GM21515 (cell line): Measurements from ENCODE around the gene PARN.
"Not testable (repeated sequence)": the region's sequence is repeated elsewhere in the genome, so short reads cannot be mapped to it uniquely, and the experiment has no call there.

Source experiments
- ATAC-seq: cut with Tn5 transposase; IDR thresholded peaks from one replicate; pipeline ENCODE4 v1.9.1; 2021; ENCODE audit not compliant: unreplicated experiment

The PARN gene

DNA sequence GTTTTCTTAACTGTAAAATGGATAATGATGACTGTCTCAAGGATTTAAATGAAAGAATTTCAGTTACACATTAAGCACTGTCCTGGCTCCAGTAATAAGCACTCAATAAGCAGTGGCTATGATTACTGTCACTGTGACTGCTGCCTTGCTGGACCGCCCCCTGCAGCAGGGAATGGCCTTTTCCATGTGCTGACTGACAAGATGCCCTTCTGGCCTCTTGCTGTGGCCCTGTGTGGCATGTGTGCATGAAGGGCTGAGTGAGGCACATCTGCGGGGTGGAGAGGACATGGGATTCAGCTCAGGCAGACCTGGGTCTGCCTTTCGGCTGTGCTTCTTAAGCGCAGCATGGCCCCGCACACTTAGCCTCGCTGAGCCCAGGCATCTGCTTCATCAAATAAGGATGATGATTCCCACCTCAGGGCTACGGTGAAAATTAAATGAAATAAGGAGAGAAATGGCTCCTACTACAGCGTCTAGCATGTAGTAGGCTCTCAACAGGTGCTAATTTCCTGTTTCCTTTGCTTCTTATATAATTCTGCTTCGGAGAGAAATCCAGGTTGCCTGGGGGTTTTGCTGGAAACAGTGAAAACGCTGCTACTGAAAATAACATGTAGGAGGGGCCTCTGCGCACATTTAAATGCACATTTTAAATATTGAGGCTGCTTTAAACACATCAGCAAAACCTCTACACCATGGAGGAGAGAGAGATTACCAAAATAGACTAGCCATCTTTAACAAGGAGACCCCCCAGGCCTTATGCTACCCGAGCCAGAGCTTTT lies 183.9 kb downstream of the PARN start:
- no peak for ATAC-seq

DNA sequence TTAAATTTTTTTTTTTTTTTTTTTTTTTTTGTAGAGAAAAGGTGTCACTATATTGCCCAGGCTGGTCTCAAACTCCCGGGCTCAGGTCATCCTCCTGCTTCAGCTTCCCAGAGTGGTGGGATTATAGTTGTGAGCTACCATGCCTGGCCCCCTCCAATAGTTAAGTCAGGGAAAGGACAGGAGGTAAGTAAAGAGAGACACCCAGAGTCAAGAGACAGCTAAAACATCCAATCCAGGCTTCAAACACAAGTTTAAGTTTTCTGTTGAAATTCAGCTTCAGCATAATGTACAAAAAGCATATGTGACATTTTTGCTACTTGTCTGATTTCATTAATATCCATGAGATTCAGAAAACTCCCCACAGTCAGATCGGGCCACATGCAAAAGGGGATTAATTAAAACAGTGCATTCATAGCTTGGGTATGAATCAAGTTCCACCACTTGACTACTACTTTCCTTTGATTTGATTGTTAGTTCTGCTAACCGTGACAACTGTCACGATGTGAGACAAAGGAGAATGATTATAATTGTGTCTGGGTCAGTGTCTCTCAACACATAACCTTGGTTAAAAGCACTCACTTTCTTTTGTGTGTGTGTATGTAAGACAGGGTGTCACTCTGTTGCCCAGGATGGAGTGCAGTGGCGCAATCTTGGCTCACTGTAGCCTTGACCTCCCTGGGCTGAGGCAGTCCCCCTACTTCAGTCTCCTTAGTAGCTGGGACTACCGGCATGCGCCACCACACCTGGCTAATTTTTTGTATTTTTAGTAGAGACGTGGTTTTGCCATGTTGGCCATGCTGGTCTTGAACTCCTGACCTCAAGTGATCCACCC lies 184.9 kb downstream of the PARN start:
- ATAC-seq = no peak

DNA sequence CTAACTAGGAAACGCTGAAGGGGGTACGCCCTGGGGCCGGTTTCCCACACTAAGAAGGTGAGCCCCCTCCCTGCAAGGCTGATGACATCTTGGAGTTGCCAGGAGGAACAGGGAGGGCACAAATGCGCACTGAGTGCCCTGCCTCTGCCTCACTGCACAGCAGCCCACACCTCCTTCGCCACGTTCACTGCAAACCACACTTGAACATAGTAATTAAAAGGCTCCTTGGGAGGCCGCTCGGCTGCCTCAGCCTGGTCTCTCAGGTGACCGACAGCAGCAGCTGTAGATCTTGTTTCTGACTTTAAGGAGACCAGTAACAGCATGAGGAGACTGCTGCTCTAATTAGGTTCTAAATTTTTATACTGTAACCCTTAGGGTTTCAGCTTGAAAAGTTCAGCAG lies 188.5 kb downstream of the PARN start:
- ATAC-seq = not testable (repeated sequence)

DNA sequence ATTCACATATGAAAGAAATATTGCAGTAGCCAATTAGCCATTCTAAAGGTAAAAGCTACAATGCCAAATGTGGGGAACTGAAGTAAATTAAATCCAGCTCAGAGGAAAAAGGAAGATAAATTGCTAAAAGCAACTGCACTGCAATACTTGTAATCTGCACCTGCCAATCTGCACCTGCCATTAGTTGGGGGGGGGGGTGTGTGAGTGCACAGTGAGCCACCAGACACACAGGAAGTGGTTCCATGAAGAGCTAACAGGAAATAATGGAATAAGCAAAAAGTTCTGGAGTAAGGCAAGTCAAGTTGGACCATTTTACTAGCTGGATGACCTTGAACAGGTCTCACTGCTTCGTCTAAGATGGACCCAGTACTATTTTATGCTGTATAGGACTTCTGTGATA lies 191.8 kb downstream of the PARN start:
- no peak for ATAC-seq

DNA sequence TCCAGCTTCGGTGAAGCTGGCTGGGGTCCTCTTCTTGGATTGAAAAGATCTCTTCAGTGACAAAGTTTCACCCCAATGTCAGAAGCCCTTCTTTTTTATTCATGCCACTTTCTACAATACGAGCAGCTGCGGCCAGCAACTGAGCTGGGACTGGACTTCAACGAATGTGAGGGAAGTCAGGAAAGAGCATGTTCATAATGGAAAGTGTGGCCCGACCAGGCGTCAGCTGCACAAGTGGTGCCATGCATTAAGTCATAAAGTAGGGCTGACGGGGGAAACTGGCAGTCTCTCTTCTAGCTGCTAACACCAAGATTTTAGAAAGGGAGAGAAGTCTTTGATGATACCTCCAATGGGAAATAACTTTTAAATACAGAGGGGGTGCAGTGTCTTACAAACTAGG lies 192.6 kb downstream of the PARN start:
- ATAC-seq = no peak

DNA sequence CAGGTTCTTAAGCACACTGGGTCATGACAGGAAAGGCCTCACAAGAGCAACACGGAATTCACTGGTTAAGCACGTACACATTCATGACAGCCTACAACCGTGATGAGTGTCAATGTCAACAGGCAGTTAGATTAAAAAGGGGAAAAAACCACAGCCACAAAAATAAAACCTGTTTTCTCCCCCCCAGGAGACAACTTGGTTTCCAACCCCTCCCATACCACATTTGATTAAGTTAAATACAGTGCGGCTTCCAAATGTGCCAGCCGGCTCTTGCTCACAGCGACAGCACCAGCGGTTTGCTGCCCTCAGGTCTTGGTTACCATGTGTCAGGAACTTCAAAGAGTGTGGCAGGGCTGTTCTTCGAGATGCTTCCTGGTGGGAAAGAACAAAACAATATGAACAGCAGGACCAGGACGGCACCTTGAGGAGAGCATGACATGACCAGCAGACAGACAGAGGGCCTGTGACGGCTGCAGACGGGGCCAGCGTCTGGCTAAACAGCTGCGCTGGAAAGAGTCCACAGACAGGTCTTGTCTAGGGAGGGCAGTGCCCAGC lies 193.6 kb downstream of the PARN start:
- no peak for ATAC-seq

DNA sequence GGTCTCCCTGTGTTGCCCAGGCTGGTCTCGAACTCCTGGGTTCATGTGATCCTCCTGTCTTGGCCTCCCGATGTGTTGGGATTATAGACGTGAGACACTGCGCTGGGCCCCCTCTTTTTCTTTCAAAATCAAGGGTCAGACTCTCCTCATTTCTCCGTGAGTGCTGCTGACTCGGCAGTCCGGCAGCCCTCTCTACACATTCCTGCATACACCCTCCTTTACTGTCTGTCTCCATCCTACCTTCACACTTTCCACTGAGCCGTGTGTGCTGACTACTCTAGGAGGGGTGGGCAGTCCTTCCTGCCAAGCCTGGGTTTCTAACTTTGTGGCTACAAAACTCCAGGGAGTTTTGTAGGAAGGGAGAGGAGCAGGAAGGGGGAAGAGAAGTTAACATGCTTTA lies 195.2 kb downstream of the PARN start:
- ATAC-seq = no peak

DNA sequence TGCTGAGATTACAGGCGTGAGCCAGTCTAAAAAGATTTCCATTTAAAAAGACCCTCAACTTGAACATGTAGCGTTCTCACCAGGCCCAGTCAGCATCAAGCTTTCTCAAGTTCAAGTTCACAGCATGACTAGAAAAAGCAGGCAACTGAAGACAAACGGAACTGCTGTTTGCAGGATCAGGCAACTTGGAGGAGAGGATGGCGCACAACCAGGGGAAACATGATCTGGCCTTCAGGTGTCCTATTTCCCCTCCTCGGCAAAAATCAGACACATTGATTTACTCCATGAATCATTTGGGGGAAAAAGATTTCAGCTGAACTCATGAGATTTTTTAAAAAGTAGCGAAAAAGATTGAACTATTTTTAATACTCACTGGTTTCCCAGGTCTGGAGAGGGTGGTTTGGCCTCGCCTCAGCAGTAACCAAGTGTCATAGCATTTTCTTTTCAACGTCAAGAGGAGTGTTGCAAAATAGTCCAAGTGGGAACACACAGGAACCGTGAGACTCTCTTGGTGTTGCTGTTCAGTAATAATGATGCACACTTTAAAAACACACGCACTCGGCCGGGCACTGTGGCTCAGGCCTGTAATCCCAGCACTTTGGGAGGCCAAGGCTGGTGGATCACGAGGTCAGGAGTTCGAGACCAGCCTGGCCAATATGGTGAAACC lies 201.0 kb downstream of the PARN start:
- ATAC-seq = not testable (repeated sequence)

DNA sequence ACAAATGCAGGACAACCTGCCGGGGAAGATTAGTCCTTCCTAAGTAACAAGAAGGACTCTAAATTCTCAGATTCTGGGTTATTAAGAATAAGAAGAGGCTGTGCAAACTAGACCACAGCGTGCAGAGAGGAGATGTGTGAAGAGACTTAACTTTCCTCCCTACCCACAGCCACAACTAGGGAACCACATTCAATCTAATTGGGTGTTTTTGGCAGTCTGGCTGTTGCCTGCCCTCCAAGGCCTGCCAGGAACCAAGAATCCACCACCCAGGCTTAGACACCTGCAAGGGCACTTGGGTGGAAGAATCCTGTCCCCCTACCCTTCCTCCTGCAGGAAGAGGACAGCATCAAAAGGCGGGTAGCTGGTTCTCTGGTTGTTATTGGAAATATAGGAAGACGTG lies 202.0 kb downstream of the PARN start:
- no peak for ATAC-seq

DNA sequence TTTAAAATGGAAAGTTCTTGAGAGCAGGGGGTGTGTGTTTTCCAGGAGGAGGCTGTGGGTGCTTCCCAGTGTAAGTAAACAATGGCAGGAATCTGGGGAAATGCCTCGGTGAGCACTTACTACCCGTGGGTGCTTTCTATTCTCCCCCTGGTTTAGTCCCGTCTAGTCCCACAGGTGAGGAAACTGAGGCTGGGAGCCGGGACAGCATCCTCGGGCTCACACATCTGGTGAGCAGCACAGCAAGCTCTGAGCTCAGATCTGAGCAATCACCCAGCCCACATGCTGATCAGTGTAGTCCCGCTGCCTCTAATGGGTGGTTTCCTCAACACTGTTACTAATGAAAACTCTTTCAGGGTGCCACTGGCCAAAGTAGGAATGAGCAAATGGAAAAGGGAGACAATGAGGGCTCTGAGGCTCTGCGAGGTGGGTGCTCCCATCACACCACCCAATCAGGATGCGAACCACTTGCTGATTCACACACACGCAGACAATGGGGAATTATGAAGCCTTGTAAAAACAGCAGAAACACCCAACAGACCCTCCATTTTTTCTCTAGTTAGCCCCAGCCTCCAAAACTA lies 202.6 kb downstream of the PARN start:
- ATAC-seq = no peak

DNA sequence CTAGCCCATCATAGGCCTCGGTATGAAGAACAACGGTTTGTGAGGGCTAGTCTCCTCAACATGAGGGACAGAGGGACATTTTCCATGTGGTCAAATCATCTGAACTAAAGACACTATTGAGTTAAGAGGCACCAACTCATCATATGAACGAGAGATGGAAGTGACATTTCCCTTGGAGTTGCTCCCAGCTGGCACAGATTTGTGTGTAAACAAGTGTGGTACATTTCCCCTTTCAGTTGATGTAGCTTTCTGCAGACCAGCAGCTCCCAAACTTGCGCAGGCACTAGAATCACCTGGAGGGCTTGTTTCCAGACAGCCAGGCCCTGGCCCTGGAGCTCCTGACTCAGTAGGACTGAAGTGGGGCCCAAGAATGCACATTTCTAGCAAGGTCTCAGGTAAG lies 205.5 kb downstream of the PARN start:
- no peak for ATAC-seq

DNA sequence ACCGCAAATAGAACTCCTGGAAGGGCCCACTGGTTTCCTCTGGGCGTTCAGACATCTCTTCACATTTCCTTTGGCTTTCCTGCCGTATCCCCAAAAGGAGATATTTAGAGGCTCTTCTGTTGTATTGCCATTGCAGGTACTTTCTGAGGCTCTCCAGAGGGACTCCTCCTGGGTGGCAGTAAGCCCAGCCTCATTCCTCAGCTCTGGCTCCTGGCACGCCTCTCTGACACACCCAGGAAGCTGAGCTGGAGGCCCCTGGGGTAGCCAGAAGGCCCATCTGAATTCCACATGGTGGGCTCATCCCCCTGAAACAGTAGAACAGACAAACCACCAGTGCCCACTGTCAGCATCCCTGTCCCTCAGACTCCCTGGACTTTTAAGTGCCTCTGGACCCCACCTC lies 206.7 kb downstream of the PARN start:
- no peak for ATAC-seq

DNA sequence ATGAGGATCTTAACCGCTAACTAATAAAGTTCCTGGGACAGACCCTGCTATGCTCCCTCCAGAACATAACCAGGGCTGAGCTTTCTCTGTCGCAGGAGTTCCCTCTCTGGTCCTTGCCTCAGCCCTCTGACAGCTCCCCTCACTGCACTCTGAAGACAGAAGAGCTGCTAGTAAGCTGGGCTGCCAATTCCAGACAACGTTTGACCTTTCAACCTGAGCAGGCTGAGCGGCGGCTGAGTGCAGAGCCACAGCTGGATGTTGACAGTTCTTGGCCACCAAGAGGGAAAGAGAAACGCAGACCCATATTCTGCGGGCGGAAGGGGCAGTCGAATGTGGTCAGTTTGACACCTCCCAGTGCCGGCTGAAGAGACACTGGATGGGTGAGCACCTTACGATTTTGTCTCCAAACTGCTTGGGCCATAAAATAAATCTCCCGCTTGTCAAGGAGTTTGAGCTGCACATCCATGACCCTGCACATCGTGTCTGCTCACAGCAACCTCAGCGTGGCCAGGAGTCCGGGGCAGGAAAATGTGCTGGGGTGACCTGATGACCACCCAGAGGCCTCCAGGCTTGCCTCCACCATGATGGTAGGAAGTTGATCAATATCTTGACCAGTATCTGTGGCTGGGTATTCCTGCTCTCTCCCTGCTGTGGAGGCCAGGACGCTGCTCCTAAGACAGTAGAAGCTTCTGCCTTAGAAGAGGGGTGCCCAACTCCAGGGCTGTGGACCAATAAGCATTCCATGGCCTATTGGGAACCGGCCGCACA lies 209.2 kb downstream of the PARN start:
- ATAC-seq = no peak

DNA sequence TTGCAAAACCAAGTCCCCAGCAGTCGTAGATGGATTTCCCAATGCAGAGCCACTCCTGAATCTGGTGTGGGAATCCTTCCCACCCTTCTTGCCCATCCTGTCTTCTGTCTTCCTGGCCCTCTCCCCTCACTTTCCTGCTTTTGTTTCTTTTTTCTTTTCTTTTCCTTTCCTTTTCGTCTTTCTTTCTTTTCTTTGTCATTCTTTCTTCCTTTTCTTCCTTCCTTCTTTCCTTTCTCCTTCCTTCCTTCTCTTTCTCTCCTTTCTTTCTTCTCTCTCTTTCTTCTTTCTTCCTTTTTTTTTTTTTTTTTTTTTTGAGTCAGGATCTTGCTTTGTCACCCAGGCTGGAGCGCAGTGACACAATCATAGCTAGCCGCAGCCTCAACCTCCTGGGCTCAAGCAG lies 209.8 kb downstream of the PARN start:
- not testable (repeated sequence) for ATAC-seq

DNA sequence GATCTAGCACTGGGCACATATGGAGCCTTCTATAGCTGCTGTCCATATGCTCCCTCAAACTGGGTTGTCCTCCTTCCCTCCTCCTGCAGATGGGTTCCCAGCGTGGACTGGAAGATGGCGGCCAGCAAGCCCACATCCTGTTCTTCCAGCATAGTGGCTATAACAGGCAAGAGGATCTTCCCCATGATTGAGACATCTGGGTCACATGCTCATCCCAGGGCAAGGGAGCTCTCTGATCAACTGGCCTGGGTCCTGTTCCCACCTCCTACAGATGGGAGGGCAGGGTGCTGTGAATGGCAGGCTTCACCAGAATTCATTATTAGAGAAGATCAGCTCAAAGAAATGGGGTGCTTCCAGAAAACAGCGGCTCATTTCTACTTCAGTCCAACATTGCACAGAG lies 210.2 kb downstream of the PARN start:
- no peak for ATAC-seq

DNA sequence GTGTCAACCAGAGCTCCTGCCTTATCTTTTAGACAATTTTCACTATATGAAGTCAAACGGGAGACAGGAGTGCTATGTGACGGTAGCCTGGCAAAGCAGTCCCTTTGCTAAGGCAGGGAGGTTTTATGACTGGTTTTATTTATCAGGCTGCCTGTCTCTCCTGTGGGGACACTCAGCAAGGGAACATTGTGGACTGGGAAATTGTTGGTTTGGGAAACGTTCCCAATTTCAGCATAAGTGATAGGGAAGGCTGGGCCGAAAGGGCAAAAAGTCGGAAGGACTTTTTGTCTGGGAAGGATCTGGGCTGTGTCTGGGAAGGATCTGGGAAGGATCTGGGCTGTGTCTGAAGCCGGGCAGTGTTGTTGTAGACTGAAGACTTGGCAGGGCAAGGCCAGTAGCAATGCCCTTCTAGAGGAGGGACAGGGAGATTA lies 211.2 kb downstream of the PARN start:
- no peak for ATAC-seq

DNA sequence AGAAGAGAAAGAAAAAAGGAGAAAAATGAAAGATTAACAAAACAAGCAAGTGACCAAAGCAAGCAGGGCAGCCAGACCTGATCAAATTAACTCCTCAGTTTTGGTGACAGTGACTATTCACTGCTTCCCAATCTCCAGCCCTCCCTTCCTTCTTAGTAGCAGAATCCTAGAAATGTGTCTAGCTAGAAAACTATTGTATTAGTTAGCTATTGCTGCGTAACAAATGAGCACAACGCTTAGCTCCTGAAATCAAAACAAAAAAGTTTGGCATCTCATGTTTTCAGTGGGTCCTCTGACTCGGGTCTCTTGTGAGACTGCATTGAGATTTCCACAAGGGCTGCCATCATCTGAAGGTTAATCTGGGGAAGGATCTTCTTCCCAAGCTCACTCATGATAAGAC lies 213.9 kb downstream of the PARN start:
- ATAC-seq = no peak

DNA sequence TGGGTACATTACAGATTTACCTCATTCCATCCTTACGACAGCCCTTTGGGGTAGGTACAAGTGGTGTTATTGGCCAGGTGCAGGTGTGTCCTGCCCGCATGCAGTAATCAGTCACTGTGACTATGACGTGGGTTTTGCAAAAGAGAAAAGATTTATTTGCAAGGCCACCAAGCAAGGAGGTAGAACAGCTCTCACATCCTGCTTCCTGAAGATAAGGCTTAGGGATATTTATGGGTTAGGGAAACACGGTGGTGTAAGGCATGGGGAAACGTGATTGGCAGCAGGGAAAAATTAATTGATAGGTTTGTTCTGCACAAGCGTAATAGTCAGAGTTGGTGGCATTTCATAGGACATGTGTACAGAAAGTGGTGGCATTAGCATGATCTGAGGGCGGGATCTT lies 214.8 kb downstream of the PARN start:
- no peak for ATAC-seq

DNA sequence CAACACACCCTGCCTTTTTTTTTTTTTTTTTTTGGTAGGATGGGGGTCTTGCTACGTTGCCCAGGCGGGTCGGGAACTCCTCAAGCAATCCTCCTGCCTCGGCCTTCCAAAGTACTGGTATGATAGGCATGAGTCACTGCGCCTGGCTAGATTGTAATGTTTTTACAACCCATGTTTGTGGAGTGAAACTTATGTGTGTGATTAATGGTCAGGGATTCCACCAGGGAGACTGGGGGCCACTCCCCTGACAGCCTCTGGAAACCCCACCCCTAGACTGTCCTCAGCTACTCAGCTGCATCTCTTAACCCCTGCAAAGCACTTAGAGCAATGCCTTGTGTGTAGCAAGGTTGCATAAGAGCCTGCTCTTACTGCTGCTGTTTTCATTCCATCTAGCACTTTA lies 220.5 kb downstream of the PARN start:
- no peak for ATAC-seq

DNA sequence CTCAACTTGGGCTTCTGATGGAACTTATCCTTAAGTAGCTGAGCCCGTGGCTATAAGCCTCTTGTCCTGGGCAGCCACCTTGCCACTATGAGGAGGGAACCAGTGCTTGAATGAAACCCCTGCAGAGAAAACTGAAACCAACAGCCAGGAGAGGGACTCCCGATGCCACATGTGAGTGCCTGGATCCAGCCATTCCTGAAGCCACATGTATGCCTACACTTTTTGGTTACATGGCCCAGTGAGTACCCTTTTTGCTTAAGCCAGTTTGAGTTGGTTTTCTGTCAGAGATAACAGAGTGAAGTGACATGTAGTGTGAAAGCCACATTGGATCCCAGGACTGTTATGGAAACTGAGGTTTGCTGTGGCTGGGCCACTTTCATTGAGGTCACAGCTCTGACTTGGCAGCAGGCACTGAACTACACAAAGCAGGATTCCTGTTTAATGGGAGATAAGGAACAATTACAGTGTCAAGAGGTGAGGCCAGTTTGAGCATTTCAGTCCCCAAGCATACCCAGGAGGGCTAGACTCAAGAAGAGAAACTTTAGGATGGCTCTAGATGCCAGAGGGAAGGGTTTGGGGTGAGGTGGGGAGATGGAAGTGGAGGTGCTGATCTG lies 222.2 kb downstream of the PARN start:
- ATAC-seq = no peak
